Measurements from ENCODE around the gene SFI1.

SFI1 gene

DNA sequence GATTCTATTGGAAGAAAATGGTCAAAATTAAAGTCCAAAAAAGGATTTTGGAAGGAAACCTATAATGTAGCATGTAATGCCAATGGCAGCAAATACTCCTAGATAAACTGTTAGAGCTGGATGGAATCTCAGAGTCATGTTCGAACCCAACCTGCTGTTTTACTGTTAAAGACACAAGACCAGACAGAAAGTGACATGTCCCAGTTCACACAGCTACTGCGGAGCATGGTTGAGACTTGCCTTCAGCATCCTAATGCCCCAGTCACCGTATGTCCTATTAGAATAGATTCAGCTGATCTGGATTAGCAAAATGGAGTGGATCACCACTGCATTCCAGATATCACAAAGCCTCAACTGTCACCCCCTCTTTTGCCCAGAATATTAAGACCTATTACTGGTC, 150.7 kb downstream of the SFI1 start:
- DNase-seq, result no peak

DNA sequence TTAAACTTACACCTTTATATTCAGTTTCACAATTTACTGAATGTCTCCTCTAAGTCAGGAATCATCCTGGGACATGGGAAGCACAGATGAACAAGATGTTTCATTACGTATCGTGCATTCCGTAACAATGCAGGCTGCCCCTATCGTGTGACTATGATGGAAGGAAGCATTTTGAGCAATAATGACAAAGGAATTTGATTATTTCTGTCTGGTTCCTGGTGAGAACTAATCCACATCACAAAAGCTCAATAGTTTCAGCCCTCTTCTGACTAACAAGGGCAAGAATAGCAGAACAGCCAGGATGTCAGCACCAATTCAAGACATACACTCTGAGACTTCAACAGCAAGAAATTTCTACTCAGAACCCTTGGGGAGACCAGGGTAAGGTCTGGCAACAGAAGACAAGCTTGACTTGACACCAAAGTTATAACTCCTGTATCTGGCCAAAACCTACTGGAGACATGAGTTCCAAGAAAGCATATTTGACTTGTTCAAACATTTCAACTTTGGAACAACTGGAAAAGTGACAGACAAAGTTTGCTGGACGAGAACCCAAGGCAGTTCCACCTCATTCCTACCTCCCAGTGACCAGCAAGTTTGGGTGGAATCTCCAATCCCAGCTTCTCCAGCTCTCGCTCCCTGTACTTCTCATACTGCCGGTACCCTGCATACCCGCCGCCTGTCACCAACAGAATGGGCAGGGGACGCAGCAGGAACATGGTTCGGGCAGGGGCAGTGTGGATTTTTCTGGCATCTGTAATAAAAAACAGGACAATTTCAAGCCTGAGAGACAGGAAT, 151.4 kb downstream of the SFI1 start:
- DNase-seq, result peak; percentile 77

DNA sequence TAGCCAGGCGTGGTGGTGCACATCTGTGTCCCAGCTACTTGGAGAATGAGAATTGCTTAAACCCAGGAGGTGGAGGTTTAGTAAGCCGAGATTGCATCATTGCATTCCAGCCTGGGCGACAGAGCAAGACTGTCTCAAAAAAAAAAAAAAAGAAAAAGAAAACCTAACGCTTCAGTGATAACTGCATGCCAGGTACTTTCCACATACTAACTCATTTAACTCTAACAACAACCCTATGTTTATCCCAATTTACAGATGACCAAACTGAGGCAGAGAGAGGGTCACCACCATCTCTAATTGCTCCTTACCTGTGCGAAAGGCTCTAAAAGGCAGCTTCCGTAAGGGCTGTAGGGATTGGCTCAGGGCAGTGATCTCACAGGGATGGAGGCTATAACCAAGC, 154.1 kb downstream of the SFI1 start:
- peak; percentile 75 for DNase-seq

DNA sequence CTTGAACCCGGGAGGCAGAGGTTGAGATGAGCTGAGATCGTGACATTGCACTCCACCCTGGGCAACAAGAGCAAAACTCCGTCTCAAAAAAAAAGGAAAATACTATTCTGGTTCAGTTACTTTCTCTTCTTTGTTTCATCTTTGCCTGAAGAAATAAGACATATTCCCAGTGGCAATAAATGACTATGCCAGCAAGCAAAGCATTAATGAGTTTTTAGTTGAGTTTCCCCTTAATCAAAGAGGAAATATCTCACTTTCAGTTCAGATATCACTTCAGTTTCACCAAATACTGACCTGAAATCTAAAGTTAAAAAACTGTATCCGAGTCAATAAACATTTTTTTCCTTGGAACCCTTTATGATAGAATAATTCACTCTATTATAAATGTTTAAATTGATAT, 155.3 kb downstream of the SFI1 start:
- no peak for DNase-seq

DNA sequence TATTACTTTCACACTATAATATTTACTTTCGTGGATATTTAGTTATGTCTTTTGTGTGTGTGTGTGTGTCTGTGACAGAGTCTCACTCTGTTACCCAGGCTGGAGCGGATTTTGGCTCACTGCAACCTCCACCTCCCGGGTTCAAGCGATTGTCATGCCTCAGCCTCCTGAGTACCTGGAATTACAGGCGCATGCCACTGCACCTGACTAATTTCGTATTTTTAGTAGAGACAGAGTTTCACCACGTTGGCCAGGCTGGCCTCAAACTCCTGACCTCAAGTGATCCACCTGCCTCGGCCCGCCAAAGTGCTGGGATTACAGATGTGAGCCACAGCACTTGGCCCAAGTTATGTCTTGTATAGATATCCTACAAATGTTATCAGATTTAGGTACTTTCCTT, 155.8 kb downstream of the SFI1 start:
- DNase-seq, result no peak

DNA sequence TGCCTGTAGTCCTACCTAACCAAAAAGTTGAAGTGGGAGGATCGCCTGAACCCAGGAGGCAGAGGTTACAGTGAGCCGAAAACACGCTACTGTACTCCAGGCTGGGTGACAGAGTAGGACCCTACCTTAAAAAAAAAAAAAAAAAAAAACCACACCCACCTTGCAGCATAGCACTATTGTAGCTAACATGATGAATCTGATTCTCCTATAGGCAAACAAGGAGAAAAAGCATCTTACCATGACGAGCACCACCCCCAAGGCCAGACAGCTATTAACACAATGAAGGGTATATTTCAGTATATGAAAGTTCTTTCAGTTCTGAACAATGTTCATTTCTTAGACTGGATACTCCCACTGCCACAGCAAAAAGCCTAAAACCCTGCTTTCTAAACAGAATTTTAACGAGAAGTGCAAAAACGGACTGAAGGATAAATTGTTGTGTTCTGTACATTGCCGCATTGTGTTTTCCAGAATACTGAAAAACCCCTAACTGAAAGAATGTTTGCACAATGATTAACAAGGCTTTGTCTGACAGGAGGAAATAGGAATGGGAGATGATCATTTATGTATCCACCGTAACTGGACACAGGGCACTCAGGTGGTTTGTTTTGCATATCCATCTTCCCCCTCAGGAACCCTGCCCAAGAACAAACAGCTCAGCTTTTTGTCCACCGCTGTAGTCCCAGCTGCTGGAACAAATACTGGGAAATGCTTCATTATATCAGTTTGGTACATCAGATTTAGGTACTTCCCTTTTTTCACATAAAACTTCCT, 156.8 kb downstream of the SFI1 start:
- DNase-seq, result no peak

DNA sequence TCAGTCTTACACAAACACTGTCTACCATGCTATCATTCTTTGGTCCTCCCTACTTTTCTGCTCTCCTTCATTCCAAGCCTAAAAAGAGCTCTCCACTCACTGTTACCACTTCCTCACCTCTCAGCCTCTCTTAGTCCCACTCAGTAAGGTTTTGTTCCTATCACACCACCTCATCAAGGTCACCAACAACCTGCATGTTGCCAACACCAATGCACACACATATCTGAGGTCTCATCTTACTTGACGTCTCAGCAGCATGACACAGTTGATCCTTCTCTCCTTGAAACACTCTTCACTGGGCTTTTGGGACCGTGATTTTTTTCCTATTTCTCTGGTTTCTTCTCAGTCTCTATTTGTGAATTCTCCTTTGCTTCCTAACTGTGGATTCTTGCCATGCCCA, 157.6 kb downstream of the SFI1 start:
- no peak for DNase-seq

DNA sequence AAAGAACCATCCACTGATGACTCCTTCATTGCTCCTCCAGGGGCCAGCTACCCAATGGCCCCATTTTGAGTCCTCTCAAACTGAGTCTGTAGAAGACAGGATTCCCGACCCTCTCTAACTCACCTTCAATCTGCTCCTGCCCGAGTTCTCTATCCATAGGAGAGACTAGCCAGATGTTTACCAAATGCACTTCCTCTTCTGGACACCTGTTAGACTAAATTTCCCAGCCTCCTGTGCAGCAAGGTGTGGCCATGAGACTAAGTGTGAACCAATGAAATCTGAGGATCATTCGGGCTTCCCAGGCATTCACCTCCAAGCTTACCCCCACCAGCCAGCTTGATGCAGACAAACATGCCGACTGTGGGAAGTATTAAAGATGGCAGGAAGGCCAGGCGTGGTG, 158.1 kb downstream of the SFI1 start:
- no peak for DNase-seq

DNA sequence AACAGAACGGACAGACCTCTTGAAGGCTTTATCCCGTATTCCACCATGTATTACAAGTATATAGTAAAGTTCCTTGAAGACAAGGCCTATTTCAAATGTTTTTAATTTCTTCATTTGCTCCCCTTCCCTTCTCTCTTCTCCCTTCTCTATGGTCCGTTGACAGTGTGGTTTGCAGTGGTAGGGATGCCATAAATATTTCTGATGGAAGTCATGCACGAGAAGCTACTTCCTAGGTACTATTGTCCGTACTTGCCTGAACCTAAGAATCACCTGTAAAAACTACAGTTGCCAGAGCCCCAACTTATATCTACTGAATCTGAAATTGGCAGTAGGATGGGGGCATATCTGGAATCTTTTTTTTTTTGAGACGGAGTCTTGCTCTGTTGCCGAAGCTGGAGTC, 162.9 kb downstream of the SFI1 start:
- DNase-seq, result no peak

DNA sequence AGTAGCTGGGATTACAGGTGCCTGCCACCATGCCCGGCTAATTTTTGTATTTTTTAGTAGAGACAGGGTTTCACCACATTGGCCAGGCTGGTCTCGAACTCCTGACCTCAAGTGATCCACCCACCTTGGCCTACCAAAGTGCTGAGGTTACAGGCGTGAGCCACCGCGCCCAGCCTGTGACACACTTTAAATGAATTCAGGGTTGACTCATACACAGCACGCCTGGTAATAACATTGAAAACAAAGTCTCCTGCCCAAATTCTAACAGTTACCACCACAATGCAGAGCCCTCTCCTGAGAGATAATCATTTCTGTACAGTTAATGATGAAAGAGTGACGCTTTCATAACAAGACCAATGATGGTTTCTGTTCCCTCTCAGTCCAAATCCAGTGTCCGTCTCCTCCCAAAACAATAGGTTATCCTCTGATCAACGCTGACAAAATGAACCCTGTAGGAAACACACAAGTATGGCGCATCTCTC, 164.6 kb downstream of the SFI1 start:
- peak; percentile 80 for DNase-seq

DNA sequence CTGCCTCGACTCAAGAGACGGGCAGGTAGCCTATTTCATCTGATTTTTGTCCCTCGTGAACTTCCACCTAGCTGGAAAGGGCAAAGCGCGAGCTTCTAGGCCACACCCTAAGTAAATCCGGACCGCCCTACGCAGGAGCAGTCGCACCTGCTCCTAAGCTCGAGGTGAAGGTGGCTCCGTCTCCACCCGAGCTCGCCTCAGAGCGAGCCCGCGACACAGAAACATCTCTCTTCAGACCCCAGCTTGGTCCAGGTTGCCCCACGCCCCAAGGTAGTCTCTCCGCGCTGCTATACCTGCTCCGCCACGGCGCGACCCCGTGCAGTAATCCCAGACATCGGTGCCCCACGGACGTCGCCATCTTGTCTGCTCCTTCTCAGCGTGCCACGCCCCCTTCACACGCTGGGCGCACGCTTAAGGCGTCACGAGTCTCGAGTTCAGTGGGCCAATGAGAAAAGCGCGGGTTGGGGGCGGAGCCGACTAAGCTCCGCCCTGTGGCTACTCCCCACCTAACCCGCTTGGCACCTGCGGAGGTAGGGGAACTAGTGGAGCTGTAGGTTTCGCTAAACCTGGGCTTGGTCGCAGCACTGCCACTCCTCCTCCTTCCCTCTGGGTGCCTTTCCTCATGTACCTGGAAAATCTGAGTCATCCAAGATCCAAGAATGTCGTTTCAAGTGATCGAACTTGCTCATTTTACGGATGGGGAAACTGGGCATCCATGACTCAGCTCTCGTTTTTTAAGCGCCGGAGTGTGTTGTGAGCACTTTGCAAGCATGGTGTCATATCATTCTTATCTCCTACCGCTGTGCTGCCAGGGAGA, 165.7 kb downstream of the SFI1 start, which contains the start of gene PISD:
PISD (minus strand) TSS at position 365 of the 817 bp plus-strand sequence; CDS start at position 358, 7 bp downstream.
- DNase-seq, result peak; percentile 87

DNA sequence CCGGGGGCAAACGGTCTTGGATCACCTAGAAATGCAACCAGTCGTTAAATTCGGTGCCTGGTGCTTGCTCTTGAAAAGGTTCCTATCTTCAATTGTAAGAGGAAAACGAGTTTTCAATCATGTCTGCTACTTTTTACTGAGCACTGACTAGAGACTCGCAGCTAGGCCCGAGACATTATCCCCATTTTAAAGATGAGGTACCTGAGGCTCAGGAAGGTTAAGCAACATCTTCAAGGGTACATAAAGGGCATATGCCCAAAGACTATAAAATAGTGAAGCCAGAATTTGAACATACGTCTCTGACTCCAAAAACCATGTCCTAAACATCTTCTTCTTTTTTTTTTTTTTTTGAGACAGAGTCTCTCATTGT, 166.3 kb downstream of the SFI1 start:
- no peak for DNase-seq

Data from HCEC 1CT (cell line).